ENCODE measurements around the gene ATAD3A.

Gene ATAD3A

DNA sequence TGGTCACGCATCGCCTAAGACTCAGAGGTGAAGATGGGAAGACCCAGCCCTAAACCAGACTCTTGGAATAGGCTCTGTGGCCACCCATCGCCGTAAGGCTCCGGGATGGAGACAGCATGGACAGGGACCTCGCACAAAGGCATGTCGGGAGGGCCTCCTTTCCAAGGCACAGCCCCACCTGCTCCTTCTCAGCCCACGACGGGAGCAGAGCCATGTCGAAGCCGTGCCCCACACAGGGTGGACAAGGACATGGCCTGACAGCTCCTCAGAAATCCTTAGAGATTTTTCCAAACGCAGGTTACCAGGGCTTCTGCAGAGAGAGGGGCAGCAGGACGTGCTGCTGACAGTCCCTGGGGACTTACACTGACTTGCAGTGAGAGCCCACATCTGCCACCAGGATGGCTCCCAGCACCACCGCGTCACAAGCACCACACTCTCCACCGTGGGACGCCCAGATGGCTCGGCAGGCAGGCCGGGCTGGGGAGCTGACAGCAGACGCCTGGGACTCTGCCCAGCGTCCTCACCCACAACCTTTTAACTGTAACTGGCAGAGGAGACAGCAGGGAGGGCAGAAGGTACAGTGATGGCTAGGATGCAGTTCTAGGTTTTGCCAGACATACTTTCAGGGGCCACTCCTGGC is 50.7 kb downstream of the ATAD3A start:
- H3K4me3 ChIP-seq (ENCODE audit: low read depth in 1 of 2, low read length in 2 of 2): no peak overlapping the region
- peaks cover 0 to 1% of the 10 kb centered on the region in 2 donors for H3K4me1 ChIP-seq (ENCODE audit: control insufficient read depth in 1 of 2, insufficient read depth in 2 of 2, low read length in 2 of 2)
- no peaks in the 10 kb centered on the region for H3K9me3 ChIP-seq (ENCODE audit: control insufficient read depth in 1 of 2, low read length in 2 of 2)
- no peaks in the 10 kb centered on the region for H3K27me3 ChIP-seq (ENCODE audit: low read depth, low read length)
- H3K27ac ChIP-seq (ENCODE audit: low read length): no peak overlapping the region
- peaks cover 28 to 49% of the 10 kb centered on the region in 2 donors for H3K36me3 ChIP-seq (ENCODE audit: control insufficient read depth in 1 of 2, insufficient read depth in 2 of 2, low read length in 2 of 2)

DNA sequence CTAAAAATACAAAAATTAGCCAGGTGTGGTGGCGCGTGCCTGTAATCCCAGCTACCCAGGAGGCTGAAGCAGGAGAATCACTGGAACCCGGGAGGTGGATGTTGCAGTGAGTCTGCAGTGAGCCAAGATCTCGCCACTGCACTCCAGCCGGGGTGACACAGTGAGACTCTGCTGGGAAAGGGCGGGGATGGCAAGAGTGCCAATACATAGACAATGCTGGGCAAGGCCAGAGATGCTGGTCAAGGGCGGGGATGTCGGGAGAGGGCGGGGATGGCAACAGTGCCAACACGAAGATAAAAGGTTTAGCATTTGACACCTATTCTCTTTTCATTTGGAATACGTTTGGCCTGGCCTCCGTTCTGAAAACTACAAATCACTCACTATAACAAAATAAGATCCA is 51.7 kb downstream of the ATAD3A start:
- peaks cover 0 to 6% of the 10 kb centered on the region in 2 donors for H3K4me1 ChIP-seq (ENCODE audit: control insufficient read depth in 1 of 2, insufficient read depth in 2 of 2, low read length in 2 of 2)
- no peaks in the 10 kb centered on the region for H3K9me3 ChIP-seq (ENCODE audit: control insufficient read depth in 1 of 2, low read length in 2 of 2)
- H3K36me3 ChIP-seq (ENCODE audit: control insufficient read depth in 1 of 2, insufficient read depth in 2 of 2, low read length in 2 of 2): peaks cover 28 to 49% of the 10 kb centered on the region in 2 donors
- H3K27ac ChIP-seq (ENCODE audit: low read length): no peak overlapping the region
- no peak overlapping the region for H3K4me3 ChIP-seq (ENCODE audit: low read depth in 1 of 2, low read length in 2 of 2)
- H3K27me3 ChIP-seq (ENCODE audit: low read depth, low read length): no peaks in the 10 kb centered on the region

DNA sequence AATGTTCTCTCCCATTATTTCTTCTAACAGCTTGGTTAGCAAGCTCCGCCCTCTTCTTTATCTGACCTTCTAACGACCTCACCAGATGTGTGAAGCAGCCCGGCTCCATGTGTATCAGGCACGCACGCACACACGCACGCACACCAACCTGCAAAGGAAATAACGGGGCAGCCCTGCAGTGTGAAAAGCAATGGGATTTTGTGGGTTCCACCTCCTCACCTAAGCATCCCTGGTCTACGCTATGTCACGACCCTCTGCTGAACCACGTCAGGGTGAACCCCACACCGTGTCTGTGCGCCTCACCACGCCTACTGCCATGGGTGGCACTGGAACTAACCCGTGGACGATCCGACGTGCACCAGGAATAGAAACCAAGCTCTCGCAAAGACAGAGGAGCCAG is 52.3 kb downstream of the ATAD3A start:
- no peak overlapping the region for H3K4me3 ChIP-seq (ENCODE audit: low read depth in 1 of 2, low read length in 2 of 2)

DNA sequence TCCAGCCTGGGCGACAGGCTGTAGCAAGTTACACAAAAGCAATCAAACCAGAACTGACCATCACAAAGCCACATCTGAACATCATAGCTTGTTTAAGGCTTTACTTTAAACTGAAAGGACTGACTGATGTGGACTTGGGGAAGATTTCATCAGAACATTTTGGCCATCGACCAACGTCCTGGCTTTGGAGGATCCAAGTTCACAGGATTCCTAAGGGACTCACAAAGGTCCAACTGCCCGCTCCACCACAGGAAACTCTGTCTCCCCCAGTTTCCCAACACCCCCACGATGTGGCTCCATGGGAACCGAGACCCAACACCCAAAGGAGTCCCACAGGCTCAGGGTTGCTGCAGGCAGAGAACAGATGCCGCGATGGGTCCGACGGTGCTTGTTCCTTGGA is 53.4 kb downstream of the ATAD3A start:
- Histone ChIP-seq H3K27me3 (ENCODE audit: low read depth, low read length) (no peaks in the 10 kb centered on the region), H3K9me3 (ENCODE audit: control insufficient read depth in 1 of 2, low read length in 2 of 2) (no peaks in the 10 kb centered on the region), H3K27ac (ENCODE audit: low read length) (no peak overlapping the region), H3K4me1 (ENCODE audit: control insufficient read depth in 1 of 2, insufficient read depth in 2 of 2, low read length in 2 of 2) (peaks cover 0 to 18% of the 10 kb centered on the region in 2 donors), H3K36me3 (ENCODE audit: control insufficient read depth in 1 of 2, insufficient read depth in 2 of 2, low read length in 2 of 2) (peaks cover 36 to 49% of the 10 kb centered on the region in 2 donors), H3K4me3 (ENCODE audit: low read depth in 1 of 2, low read length in 2 of 2) (no peak overlapping the region)

More for the DNA sequence above, 52.3 kb downstream of the ATAD3A start:
- Histone ChIP-seq H3K4me1 (ENCODE audit: control insufficient read depth in 1 of 2, insufficient read depth in 2 of 2, low read length in 2 of 2) (peaks cover 0 to 7% of the 10 kb centered on the region in 2 donors), H3K36me3 (ENCODE audit: control insufficient read depth in 1 of 2, insufficient read depth in 2 of 2, low read length in 2 of 2) (peaks cover 28 to 49% of the 10 kb centered on the region in 2 donors), H3K27ac (ENCODE audit: low read length) (no peak overlapping the region), H3K9me3 (ENCODE audit: control insufficient read depth in 1 of 2, low read length in 2 of 2) (no peaks in the 10 kb centered on the region), H3K27me3 (ENCODE audit: low read depth, low read length) (no peaks in the 10 kb centered on the region)

DNA sequence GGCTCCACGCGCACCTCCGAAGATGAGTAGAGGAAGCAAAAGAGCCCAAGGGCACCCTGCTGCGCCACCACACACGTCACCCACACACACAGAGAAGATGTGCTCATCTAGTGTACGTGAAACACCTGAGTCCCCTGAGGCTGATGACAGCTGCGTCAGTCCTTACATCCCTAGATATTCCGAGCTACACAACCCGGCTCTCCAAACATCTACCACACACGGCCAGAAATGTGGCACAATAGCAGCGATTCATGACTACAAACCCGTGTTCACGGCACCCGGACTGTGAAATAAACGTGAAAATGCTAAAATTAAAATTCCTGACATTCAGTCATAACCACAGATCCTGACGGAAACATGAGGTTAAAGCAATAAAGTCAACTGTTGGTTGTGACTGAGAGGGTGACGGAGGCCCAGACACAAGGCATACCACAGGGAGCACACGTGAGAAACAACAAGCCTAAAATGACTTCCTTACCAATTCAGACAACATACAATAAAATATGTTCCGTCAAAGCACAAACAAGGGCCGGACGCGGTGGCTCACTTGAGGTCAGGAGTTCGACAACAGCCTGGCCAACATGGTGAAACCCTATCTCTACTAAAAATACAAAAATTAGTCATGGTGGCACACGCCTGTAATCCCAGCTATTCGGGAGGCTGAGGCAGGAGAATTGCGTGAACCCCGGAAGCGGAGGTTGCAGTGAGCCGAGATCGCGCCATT is 55.4 kb downstream of the ATAD3A start:
- Histone ChIP-seq H3K27me3 (ENCODE audit: low read depth, low read length) (no peaks in the 10 kb centered on the region), H3K4me1 (ENCODE audit: control insufficient read depth in 1 of 2, insufficient read depth in 2 of 2, low read length in 2 of 2) (peaks cover 0 to 23% of the 10 kb centered on the region in 2 donors), H3K9me3 (ENCODE audit: control insufficient read depth in 1 of 2, low read length in 2 of 2) (no peaks in the 10 kb centered on the region), H3K4me3 (ENCODE audit: low read depth in 1 of 2, low read length in 2 of 2) (no peak overlapping the region), H3K27ac (ENCODE audit: low read length) (no peak overlapping the region), H3K36me3 (ENCODE audit: control insufficient read depth in 1 of 2, insufficient read depth in 2 of 2, low read length in 2 of 2) (peaks cover 30 to 41% of the 10 kb centered on the region in 2 donors)

DNA sequence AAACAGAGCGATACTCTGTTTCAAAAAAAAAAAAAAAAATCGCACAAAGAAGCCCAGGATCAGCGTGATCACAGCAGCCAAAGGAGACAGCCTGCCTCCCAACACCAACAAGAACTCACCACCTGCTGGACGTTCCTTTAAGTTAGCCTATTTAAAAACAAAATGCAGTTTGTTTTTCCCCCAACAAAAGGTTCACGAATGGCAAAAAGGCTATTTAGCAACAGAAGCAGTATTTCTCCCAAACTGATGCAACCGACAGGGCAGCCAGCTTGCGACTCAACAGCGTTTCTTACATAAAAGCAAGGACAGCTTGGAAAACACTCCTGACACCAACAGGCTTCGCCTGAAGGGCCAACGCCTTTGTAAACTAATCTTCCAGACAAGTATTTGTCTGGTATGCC is 55.9 kb downstream of the ATAD3A start:
- Histone ChIP-seq H3K4me3 (ENCODE audit: low read depth in 1 of 2, low read length in 2 of 2) (no peak overlapping the region), H3K4me1 (ENCODE audit: control insufficient read depth in 1 of 2, insufficient read depth in 2 of 2, low read length in 2 of 2) (peaks cover 0 to 29% of the 10 kb centered on the region in 2 donors), H3K27ac (ENCODE audit: low read length) (no peak overlapping the region), H3K9me3 (ENCODE audit: control insufficient read depth in 1 of 2, low read length in 2 of 2) (no peaks in the 10 kb centered on the region), H3K27me3 (ENCODE audit: low read depth, low read length) (no peaks in the 10 kb centered on the region), H3K36me3 (ENCODE audit: control insufficient read depth in 1 of 2, insufficient read depth in 2 of 2, low read length in 2 of 2) (peaks cover 24 to 35% of the 10 kb centered on the region in 2 donors)

DNA sequence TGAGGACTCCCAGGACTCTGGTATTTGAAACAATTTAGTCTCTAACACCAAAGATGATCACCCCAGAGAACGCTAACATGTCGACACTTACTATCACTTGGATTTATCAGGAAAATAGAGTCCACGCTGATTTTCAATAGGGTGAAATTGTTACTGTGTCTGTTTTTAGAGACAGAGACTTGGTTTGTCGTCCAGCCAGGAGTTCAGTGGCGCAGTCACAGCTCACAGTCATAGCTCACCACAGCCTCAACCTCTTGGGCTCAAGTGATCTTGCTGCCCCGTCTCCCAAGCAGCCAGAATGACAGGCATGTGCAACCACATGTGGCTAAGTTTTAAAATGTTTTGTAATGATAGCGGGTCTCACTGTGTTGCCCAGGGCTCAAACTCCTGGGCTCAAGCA is 57.4 kb downstream of the ATAD3A start:
- H3K36me3 ChIP-seq (ENCODE audit: control insufficient read depth in 1 of 2, insufficient read depth in 2 of 2, low read length in 2 of 2): peaks cover 14 to 28% of the 10 kb centered on the region in 2 donors
- no peak overlapping the region for H3K27ac ChIP-seq (ENCODE audit: low read length)
- no peak overlapping the region for H3K4me3 ChIP-seq (ENCODE audit: low read depth in 1 of 2, low read length in 2 of 2)
- no peaks in the 10 kb centered on the region for H3K9me3 ChIP-seq (ENCODE audit: control insufficient read depth in 1 of 2, low read length in 2 of 2)
- no peaks in the 10 kb centered on the region for H3K27me3 ChIP-seq (ENCODE audit: low read depth, low read length)
- H3K4me1 ChIP-seq (ENCODE audit: control insufficient read depth in 1 of 2, insufficient read depth in 2 of 2, low read length in 2 of 2): peaks cover 3 to 38% of the 10 kb centered on the region in 2 donors

DNA sequence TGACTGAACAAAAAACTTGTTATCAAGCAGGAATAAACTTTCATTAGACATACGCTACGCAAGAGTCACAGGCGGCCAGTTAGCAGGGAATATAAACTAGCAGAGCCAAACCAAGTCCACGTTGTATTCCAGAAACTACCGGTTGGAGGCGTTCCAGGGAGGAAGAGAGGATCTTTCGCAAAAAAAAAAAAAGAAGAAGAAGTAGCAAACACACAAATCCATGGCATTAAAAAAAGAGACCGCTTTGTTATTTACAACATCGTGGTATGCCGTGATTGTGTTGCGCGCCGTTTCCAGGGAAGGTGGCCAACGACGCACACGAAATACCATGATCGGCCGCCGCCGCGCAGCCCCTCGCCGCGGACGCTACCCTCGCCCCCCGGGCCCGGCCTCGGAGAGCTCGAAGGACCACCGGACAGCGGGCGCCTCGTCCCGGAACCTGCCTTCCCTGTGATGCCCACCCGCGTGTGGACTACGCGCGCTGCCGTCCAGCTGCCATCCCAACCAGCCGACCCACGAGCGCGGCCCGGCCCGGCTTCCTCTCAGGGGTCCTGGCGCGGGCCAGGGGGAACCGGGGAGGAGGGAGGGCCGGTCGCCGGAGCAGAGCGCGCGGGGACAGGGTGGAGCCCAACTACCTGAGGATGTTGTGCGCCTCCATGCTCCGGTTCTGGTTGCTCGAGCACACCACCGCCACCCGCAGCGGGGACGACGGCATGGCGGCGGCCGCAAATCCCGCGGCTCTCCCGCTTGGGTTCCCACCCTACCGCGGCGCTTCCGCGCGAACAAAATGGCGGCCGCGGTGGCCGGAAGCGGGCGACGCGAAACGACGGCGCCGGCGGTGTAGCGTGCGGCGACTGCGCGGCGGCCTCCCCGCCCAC is 62.1 kb downstream of the ATAD3A start:
- Histone ChIP-seq H3K27me3 (ENCODE audit: low read depth, low read length) (no peaks in the 10 kb centered on the region), H3K9me3 (ENCODE audit: control insufficient read depth in 1 of 2, low read length in 2 of 2) (no peaks in the 10 kb centered on the region), H3K4me3 (ENCODE audit: low read depth in 1 of 2, low read length in 2 of 2) (peak overlapping the region; percentile 85 to 97), H3K36me3 (ENCODE audit: control insufficient read depth in 1 of 2, insufficient read depth in 2 of 2, low read length in 2 of 2) (peaks cover 9 to 15% of the 10 kb centered on the region in 2 donors), H3K27ac (ENCODE audit: low read length) (peak overlapping the region; percentile 100), H3K4me1 (ENCODE audit: control insufficient read depth in 1 of 2, insufficient read depth in 2 of 2, low read length in 2 of 2) (peaks cover 3 to 32% of the 10 kb centered on the region in 2 donors)

DNA sequence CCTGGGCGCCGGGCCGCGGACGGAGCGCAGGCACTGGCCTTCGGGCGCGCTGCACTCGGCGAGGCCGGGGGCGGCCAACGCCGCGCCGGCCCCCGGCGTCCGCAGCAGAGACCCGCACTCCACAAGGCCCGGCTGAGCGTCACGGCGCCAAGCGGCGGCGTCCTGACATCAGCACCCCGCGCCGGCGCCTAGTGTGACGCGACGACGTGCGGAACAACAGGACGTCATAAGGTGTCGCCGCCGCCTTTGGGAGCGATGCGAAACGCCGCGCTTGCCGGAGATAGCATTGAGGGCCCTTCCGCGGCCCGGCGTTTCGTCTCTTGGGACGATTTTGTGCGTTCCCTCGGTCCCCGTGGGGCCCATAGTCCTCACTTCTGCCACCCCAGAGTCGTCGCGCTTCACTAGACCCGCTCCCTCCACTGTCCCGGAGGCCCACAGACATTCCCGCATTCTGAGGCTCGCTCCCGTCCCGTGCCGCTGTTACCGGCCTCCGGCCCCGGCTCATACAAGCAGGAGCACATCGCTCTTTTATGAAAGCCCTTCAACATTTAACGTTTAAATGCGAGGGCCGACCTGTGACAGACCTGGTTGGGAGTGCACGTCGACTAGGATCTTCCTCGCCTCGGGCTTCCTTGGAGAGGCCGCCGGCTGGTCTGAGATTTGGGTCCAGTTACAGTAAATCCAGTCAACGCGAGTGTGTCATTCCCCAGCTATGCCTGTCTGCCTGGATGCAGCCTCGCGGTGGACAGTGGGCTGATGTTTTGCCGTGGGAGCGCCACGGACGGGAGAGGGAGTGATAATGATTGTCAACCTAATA is 63.0 kb downstream of the ATAD3A start, which contains the start of gene SSU72:
Gene SSU72 (minus strand): TSS at position 143 of the 817 bp plus-strand sequence. CDS start 306 bp downstream, outside the sequence.
- peaks cover 2 to 13% of the 10 kb centered on the region in 2 donors for H3K36me3 ChIP-seq (ENCODE audit: control insufficient read depth in 1 of 2, insufficient read depth in 2 of 2, low read length in 2 of 2)
- H3K4me3 ChIP-seq (ENCODE audit: low read depth in 1 of 2, low read length in 2 of 2): peak within 1 kb of the TSS; percentile 95 to 97
- H3K27ac ChIP-seq (ENCODE audit: low read length): peak within 1 kb of the TSS; percentile 100
- H3K4me1 ChIP-seq (ENCODE audit: control insufficient read depth in 1 of 2, insufficient read depth in 2 of 2, low read length in 2 of 2): peaks cover 3 to 24% of the 10 kb centered on the region in 2 donors
- H3K9me3 ChIP-seq (ENCODE audit: control insufficient read depth in 1 of 2, low read length in 2 of 2): no peaks in the 10 kb centered on the region
- no peaks in the 10 kb centered on the region for H3K27me3 ChIP-seq (ENCODE audit: low read depth, low read length)

DNA sequence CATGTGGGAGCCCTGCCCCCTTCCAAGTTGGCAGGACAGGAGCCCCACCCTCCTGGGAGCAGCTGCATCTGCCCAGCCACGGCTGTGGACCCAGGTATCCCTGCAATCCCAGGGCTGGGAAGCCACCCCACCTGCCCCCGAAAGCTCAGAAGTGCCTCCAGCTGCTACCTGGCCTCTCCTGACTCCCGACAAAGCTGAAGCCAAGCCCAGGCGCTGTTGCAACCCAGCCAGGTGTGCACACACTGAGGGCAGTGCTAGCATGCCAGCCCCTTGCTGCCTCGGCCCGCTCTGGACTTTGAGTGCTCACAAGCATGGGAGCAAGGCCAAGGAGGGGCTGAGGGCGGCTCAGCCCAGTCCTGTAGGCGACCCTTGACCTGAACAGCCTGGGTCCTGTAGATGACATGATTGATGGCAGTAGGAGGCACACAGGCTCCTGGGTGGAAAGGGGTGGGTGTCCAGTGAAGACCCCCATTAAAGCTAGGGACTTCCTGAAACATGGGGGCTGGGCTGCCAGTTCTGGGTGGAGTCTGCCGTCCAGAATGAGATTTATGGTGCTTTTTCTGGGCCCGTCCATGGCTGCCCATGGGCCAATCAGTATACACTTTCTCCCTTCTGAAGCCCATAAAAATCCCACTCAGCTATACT is 65.5 kb downstream of the ATAD3A start:
- Histone ChIP-seq H3K27ac (ENCODE audit: low read length) (no peak overlapping the region), H3K4me3 (ENCODE audit: low read depth in 1 of 2, low read length in 2 of 2) (no peak overlapping the region)

More for the DNA sequence above, 65.5 kb downstream of the ATAD3A start:
- H3K27me3 ChIP-seq (ENCODE audit: low read depth, low read length): no peaks in the 10 kb centered on the region
- peaks cover 0 to 5% of the 10 kb centered on the region in 2 donors for H3K36me3 ChIP-seq (ENCODE audit: control insufficient read depth in 1 of 2, insufficient read depth in 2 of 2, low read length in 2 of 2)
- H3K9me3 ChIP-seq (ENCODE audit: control insufficient read depth in 1 of 2, low read length in 2 of 2): no peaks in the 10 kb centered on the region
- peaks cover 3 to 13% of the 10 kb centered on the region in 2 donors for H3K4me1 ChIP-seq (ENCODE audit: control insufficient read depth in 1 of 2, insufficient read depth in 2 of 2, low read length in 2 of 2)

All from muscle layer of duodenum (tissue), 2 donors.